Neuron (in vitro differentiated cells): ENCODE results near the gene GREM1.

Experiments used
- H2AFZ ChIP-seq: one replicate; pipeline ENCODE4 v1.6.1; 2013; ENCODE audit warnings: low read depth, mild to moderate bottlenecking, inconsistent platforms, low read length, moderate library complexity
- H3K27me3 ChIP-seq: one replicate; pipeline ENCODE4 v1.6.1; 2013; ENCODE audit warnings: low read length; ENCODE audit not compliant: insufficient read depth
- H3K36me3 ChIP-seq: one replicate; pipeline ENCODE4 v1.6.1; 2013; ENCODE audit warnings: low read length; ENCODE audit not compliant: insufficient read depth
- H3K4me1 ChIP-seq: one replicate; pipeline ENCODE4 v1.6.1; 2013; ENCODE audit warnings: low read length; ENCODE audit not compliant: insufficient read depth
- H3K4me3 ChIP-seq: 2 replicates; pipeline ENCODE4 v1.5.1; 2013; ENCODE audit warnings: mild to moderate bottlenecking, low read length, moderate library complexity
- H3K9me3 ChIP-seq: one replicate; pipeline ENCODE4 v1.6.1; 2013; ENCODE audit warnings: low read length

Gene GREM1

DNA sequence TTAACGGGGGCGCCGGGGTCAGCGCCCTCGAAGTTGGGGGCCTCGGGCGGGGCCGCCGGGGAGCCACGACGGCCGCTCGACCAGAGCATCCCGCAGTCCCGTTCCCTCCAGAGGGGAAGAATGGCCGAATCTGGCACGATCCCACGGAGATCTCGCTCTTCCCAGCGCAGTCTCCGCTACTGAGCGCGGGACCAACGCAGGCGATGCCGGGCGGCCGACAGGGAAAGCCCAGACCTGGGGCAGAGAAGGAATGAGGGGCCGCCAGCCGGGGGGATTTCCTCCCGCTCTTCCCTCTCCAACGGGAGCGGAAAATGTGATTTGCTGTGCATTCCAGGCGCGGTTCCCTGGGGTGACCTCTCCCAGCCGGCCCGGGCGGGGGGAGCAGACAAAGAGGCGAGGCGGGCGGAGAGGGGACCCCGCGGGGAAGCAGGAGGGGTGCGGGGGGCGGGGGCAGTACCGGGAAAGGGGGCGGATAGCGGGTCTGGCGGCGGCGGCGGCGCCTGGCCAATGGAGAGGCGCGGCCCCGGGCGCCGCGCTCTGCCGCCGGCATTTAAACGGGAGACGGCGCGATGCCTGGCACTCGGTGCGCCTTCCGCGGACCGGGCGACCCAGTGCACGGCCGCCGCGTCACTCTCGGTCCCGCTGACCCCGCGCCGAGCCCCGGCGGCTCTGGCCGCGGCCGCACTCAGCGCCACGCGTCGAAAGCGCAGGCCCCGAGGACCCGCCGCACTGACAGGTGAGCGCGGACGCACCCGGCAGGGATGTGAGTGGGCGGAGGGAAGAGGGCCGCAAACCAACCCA is at the start of gene GREM1:
GREM1 (plus strand) TSS at position 579 of the 801 bp plus-strand sequence. CDS start 12,687 bp downstream, outside the sequence.
- peaks cover 64% of the 10 kb centered on the region for H3K27me3 ChIP-seq
- no peaks in the 10 kb centered on the region for H3K9me3 ChIP-seq

DNA sequence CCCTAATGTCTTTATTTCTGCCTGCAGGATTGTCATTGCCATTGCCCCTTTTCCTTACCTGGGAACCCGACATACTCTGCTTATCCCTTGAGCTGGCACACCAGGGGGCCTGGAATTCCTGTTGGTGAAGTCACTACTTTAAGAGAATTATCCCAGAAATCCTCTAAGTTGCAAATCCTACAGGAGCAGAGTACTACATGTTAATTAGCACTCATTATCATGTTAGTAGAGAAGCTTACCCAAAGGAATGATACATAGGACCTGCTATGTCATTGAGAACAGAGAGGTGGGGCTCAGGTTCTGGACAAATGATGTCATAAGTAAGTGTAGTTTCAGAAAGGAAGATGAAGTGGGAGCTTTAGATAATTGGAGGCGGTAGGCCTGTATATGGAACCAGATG is 48.9 kb upstream of the GREM1 start:
- H3K4me1 ChIP-seq, result no peaks in the 10 kb centered on the region

More for the DNA sequence above, at the start of gene GREM1:
- peaks cover 10% of the 10 kb centered on the region for H3K4me1 ChIP-seq
- H2AFZ ChIP-seq, result peak within 1 kb of the TSS; percentile 50
- H3K36me3 ChIP-seq, result no peaks in the 10 kb centered on the region
- peak within 1 kb of the TSS; percentile 34 for H3K4me3 ChIP-seq

DNA sequence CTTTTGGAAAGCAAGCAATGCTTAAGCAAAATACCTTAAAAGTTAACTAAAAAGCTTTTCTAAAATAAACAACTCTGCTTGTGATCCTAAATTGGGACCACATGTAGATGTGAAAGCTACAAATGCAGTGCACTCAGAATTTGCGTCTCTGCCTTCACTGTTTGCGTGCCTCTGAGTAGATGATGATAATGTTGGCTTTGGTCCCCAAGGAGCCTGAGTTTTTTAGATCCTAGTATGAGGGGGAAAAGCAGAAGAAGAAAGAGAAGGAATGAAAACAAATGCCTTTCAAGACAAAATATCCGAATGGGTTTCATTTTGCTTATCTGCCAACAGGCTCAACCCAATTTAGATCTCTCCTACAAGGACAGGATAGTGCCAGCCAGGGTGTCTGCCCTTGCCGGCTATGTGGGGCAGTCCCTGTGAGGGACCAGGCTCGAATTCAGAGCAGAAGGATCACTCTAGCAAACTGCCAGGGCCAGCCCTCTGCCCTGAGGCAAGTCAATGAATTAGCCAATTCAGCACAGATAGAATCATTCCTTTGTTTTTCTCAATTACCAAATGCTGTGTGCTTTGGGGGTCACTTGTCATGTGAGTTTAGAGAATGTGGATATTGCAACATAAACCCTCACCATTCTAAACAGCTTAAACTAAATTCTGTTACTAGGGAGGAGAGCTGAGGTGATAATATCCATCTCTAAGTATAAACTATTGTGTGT is 47.8 kb upstream of the GREM1 start:
- Histone ChIP-seq H3K9me3 (no peaks in the 10 kb centered on the region), H3K4me3 (no peak overlapping the region), H3K36me3 (no peaks in the 10 kb centered on the region)

More for the DNA sequence above, 48.9 kb upstream of the GREM1 start:
- Histone ChIP-seq H3K4me3 (no peak overlapping the region), H3K9me3 (no peaks in the 10 kb centered on the region), H3K36me3 (no peaks in the 10 kb centered on the region), H2AFZ (no peak overlapping the region), H3K27me3 (no peaks in the 10 kb centered on the region)

DNA sequence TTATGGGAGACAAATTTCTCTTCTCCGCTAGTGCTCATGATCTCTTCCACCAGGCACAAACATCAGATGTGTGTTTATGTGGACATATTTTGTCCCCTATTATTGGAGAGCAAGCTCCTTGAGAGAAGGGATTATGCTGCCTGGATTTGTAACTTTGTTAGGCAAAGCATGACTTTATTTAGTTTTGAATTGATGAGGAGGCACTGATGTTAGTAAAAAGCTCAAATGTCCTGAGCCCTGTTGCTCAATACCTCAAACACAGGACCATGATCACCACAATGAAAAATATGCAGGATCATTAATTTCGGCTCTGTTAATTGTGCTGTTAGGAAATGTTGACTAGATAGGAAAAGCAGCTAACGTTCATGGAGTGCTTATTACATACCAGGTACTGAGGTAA is 47.2 kb upstream of the GREM1 start:
- H3K4me1 ChIP-seq, result no peaks in the 10 kb centered on the region
- H2AFZ ChIP-seq, result no peak overlapping the region
- H3K27me3 ChIP-seq, result no peaks in the 10 kb centered on the region
- no peaks in the 10 kb centered on the region for H3K9me3 ChIP-seq
- no peaks in the 10 kb centered on the region for H3K36me3 ChIP-seq
- H3K4me3 ChIP-seq, result no peak overlapping the region

More for the DNA sequence above, 47.8 kb upstream of the GREM1 start:
- no peaks in the 10 kb centered on the region for H3K27me3 ChIP-seq
- no peaks in the 10 kb centered on the region for H3K4me1 ChIP-seq
- H2AFZ ChIP-seq, result no peak overlapping the region

DNA sequence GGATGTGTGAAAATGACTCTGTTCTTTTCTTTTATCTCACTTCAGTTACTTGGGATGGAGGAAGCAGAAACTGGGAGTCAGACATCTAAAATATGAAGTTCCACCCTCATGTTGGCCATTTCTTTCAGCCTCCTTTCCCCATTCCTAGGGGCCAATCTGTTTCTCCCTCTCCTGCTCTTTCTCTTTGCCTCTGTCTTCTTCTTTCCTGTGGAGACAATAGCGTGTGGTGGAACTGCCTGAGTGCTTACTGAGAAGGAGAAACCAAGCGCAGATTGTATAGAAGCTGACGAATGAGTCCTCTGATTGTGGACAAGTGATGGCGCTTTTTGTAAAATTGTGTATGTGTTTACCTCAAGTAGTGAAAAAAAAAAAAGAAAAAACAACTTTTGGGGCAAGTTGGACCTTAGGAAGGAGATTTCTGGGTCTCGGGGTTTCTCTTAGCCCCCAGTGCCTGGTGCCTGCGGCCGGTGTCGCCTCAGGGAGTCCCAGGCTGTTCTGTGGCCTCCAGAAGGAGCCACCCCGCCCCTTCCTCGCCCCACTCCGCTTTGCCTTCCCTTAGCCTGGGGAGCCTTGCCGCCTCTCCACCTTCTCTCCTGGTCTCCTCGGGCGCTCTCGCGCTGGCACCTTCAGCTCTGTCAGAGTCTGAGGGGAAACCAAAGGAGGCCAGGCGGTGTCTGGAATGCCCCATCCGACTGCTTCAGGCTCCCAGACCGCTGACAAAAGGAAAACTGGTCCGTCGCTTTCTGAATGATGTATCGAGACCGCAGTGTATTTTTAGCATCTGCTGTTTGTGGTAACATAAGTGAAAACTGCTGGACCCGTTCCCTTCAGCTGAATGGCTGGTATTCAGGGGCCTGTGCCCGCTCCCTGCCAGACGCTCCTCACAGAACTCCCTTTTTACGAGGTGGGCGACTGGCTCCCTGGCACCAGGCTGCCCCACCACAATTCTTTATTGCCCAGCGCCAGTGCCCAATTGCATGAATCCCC is 46.2 kb upstream of the GREM1 start:
- Histone ChIP-seq H3K36me3 (no peaks in the 10 kb centered on the region), H3K9me3 (no peaks in the 10 kb centered on the region), H3K4me1 (no peaks in the 10 kb centered on the region)

DNA sequence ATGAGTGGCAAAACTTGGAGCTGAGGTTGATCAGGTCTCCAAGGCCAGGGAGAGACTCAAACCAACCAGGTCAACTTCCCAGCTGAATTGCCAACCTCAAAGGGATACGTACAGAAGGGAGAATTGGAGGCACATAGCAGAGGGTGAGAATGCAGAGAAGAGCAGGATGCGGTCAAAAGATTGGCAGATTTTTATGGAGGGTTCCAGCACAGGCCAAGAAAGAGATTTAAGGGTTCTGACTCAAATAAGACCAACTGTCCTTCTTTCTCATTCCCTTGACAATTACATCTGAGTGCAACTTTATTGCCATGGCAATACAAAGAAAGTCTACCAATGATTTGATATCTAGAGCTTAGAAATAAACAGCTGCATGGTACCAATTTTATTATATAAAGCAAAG is 43.1 kb upstream of the GREM1 start:
- Histone ChIP-seq H3K27me3 (no peaks in the 10 kb centered on the region), H3K4me1 (peaks cover 7% of the 10 kb centered on the region), H2AFZ (no peak overlapping the region), H3K4me3 (no peak overlapping the region), H3K36me3 (no peaks in the 10 kb centered on the region), H3K9me3 (no peaks in the 10 kb centered on the region)

More for the DNA sequence above, 46.2 kb upstream of the GREM1 start:
- H3K27me3 ChIP-seq, result no peaks in the 10 kb centered on the region
- no peak overlapping the region for H2AFZ ChIP-seq
- no peak overlapping the region for H3K4me3 ChIP-seq

DNA sequence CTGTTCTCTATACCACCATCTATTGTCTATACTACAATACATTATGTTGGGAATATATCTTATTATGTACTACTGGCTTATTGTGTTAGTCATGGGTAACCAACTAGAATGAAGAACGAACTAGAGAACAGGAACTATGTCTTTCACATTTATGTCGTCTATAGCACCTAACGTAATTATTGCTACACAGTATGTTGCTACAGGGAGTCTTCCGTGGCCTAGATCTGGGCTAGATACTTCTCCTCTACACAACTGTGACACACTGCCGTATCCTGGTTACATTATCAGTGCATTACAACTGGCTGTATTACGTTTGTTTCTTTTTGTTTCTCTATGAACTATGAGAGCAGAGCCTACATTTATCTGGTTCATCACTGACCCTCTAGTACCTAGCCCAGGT is 42.3 kb upstream of the GREM1 start:
- H3K36me3 ChIP-seq, result no peaks in the 10 kb centered on the region
- H3K4me3 ChIP-seq, result no peak overlapping the region
- peaks cover 7% of the 10 kb centered on the region for H3K4me1 ChIP-seq
- no peak overlapping the region for H2AFZ ChIP-seq
- no peaks in the 10 kb centered on the region for H3K9me3 ChIP-seq
- no peaks in the 10 kb centered on the region for H3K27me3 ChIP-seq

DNA sequence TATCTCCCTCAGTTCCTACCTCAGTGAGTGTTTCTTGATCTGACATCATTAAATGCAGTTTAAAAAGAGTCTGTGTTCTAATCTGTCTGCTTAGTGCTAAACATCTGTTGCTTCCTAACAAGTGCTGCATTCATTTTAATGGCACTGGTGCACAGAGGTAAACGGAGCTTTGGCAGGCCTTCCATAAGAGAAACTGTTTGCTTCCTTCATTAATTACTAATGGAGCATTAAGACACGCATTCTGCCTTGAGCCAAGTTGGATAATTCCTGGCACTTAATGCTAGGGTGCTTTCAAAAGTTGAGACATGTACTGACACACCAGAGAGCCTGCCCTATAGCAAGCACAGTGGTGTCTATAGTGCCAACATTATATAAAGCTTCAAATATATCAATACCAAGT is 41.6 kb upstream of the GREM1 start:
- H3K27me3 ChIP-seq, result no peaks in the 10 kb centered on the region
- H3K36me3 ChIP-seq, result no peaks in the 10 kb centered on the region

DNA sequence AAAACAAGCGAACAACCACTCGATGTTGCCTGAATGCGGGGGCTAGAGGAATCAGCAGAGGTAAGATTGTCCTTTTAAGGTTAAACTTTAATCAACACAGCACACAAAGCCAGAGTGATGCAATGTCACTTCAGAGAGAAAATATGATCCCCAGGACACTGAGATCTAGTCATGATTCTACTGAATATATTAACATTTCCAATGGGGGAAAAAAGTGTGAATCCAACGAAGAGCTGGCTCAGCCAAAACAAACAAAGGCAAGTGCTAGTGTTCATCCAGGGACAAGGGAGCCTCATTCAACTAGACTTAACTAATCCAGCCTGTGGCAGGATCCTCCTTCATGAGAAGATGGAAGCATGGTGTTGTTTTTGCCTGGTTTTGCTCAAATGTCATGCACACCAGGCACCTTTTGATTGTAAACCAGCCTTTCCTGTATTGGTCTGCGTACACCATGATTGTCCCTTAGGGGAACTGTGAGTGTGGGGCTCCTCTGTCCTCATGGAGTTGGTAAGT is 40.5 kb upstream of the GREM1 start:
- Histone ChIP-seq H3K4me1 (peaks cover 7% of the 10 kb centered on the region), H3K4me3 (no peak overlapping the region), H3K36me3 (no peaks in the 10 kb centered on the region), H3K27me3 (no peaks in the 10 kb centered on the region), H3K9me3 (no peaks in the 10 kb centered on the region), H2AFZ (peak overlapping the region; percentile 7)

More for the DNA sequence above, 41.6 kb upstream of the GREM1 start:
- peaks cover 7% of the 10 kb centered on the region for H3K4me1 ChIP-seq
- H2AFZ ChIP-seq, result no peak overlapping the region
- no peaks in the 10 kb centered on the region for H3K9me3 ChIP-seq
- no peak overlapping the region for H3K4me3 ChIP-seq

DNA sequence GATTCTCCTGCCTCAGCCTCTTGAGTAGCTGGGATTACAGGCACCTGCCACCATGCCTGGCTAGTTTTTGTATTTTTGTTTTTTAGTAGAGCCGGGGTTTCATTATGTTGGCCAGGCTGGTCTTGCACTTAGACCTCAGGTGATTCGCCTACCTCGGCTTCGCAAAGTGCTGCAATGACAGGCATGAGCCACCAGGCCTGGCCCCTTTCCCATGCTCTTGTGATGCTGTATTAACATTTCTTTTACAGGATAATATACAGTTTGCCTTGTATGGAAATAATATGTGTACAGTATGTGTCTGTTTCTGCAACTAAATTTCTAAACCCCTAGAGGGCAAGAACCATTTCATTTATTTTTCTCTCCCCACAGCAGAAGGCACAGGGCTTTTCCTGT is 38.5 kb upstream of the GREM1 start:
- H3K27me3 ChIP-seq, result no peaks in the 10 kb centered on the region
- H2AFZ ChIP-seq, result no peak overlapping the region
- no peaks in the 10 kb centered on the region for H3K9me3 ChIP-seq
- H3K4me1 ChIP-seq, result peaks cover 11% of the 10 kb centered on the region
- no peaks in the 10 kb centered on the region for H3K36me3 ChIP-seq
- no peak overlapping the region for H3K4me3 ChIP-seq

DNA sequence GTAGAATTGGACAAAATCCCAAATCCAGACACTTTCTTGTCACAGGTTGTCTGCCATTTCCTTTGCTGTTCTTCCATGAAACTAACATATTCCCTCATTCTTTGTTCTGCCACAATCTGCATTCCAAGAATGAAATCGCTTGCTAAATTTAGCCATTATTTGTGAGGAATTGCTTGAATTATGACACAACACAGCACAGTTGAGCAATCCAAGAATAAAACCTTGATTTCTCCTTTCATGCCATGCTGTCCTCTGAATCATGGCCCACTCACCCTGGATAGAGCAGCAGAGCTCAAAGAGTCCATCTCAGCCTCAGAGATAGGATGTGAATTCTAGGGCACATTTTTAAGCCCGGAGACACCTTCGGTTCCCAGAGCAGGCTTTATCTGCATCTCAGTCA is 35.2 kb upstream of the GREM1 start:
- Histone ChIP-seq H3K4me1 (peaks cover 6% of the 10 kb centered on the region), H3K36me3 (no peaks in the 10 kb centered on the region), H2AFZ (no peak overlapping the region), H3K27me3 (no peaks in the 10 kb centered on the region), H3K9me3 (no peaks in the 10 kb centered on the region), H3K4me3 (no peak overlapping the region)

DNA sequence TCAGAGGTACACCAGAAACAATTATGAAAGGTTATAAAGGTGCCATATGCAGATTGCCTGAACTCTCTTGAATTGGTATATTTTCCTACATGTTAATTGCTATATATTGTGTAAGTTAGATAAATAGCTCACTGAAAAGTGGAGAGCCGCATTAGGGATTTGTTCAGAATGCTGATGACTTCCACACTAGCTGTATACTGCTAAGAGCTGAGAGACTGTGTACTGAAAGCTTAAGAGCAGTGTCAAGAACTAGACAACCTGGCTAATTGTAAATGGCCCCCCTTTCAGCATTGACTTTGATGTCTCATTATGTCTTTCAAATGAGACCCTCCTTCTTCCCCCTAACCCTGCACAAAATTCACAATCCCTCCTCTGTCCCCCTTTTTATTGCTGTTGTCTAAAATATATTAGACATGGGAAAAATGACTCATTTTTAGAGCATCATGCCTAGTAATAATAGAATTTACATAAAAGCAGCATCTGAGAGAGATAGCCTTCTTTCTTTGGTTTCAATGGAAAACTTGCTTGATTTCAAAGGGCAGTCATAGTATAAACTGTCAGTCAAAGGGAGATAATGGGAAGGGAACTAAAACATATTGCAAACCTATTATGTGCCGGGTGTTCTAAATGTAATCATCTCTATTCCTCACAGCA is 34.7 kb upstream of the GREM1 start:
- Histone ChIP-seq H3K9me3 (no peaks in the 10 kb centered on the region), H3K36me3 (no peaks in the 10 kb centered on the region), H3K27me3 (no peaks in the 10 kb centered on the region), H2AFZ (no peak overlapping the region), H3K4me1 (peaks cover 4% of the 10 kb centered on the region), H3K4me3 (no peak overlapping the region)
